ENCODE data around the gene KCNH1.
"Not testable (repeated sequence)": the region's sequence is repeated elsewhere in the genome, so short reads cannot be mapped to it uniquely, and the experiment has no call there.

KCNH1 gene

DNA sequence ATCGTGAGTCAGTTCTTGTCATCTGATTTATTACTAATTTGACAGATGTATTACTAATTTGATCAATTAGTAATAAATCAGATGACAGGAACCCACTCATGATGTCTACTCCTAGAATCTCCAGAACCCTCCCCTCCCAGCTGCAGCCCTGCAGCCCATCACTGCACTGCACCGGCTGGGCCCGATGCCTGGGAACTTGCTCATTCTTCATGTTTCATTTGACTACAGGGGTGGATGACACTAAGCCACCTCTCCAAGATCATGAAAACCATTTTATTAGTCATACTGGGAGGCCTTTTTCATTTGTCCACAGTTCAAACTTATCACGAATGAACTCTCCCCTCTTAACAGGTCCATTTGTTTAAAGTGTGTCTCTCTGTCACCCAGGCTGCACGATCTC lies 41.0 kb downstream of the KCNH1 start:
- ATAC-seq: no peak

DNA sequence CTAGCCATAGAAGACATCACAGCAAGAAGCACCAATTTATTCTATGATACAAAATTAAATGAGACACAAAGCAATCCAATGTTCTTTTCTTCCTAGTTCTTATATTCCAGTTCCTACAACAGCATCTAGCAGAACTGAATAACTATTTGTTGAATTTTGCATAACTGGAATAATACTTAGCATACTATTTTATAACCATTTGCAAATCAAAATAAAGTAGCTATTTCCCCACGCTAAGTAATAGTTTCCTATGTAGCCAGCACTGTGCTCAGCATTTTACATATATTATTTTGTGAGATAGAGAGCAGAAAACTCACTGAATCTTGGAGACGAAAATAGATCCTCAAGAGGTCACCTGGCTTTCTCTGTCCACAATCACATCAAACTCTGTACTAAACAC lies 42.1 kb downstream of the KCNH1 start:
- no peak for ATAC-seq

DNA sequence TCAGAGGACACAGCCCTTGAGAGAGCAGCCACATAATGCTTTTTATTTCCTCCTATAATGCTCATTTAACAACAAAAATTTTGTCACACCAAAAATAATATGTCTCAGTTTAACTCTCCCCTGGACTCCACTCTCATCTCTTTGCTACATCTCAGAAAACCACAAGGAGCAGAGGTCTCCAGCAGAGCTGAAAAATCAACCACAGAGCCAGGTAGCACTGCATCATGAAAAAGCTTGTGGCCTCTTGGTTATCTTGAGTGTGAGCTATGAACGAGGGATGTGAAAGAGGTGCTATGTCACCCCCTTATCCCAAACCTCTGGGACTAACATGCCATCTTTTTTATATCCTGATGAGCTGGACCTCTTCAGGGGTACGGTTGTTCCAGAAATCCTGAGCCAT lies 44.4 kb downstream of the KCNH1 start:
- no peak for ATAC-seq

DNA sequence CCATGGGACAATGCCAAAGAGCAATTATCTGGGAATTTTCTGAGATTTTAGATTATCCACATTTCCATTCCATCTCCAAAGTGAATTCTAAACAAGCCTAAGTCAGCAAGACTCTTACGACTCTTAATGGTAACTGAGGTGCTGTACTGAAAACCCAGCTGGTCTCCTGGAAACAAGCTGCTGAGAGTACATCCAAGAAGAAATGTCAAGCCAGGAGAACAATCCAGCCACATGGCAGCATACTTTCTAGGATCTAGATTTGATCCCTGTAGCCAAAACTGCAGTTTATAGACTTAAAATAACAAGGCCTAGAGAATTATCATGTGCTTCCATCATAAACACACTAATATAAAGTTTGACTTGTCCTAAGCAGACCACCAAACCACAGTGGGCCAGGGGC lies 45.8 kb downstream of the KCNH1 start:
- ATAC-seq: no peak

DNA sequence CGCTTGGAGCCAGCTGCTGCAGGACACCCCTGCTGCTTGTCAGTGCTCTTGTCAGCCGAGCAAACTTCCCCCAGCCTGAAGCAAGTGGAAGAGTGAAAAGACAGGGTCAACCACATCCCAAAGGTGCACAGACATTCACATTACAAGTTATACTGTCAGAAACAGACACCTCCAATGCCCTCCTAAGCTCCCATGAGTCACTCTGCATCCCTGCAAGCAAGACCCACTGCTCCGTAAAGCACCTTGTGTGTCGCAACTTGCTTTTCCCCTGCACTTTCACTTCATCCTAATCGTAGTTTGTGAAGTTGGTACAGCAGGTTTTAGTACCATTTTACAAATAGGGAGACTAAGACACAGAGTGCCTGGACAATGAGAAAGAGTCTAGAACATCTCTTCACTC lies 51.1 kb downstream of the KCNH1 start:
- no peak for ATAC-seq

DNA sequence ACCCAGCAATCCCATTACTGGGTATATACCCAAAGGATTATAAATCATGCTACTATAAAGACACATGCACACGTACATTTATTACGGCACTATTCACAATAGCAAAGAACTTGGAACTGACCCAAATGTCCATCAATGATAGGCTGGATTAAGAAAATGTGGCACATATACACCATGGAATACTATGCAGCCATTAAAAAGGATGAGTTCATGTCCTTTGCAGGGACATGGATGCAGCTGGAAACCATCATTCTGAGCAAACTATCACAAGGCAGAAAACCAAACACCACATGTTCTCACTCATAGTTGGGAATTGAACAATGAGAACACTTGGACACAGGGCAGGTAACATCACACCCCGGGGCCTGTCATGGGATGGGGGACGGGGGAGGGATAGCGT lies 52.5 kb downstream of the KCNH1 start:
- ATAC-seq: not testable (repeated sequence)

DNA sequence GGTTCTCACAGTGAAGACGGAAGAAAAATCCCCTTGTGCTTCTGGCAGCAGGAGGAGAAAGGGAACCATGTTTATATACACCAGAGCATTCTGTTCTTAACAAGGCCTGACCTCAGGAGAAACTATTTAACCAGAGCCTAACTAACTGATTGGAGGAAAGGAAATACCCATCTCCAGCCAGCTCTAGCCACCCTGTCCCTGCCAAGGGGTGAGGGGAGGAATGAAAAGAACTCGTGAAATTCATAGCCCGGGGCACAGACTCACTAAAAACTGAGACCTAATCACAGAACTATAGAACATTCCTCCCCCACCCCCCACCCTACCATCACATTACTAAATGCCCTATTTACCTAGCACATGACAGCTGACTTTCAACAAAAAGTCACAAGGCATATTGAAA lies 65.0 kb downstream of the KCNH1 start:
- ATAC-seq: no peak

DNA sequence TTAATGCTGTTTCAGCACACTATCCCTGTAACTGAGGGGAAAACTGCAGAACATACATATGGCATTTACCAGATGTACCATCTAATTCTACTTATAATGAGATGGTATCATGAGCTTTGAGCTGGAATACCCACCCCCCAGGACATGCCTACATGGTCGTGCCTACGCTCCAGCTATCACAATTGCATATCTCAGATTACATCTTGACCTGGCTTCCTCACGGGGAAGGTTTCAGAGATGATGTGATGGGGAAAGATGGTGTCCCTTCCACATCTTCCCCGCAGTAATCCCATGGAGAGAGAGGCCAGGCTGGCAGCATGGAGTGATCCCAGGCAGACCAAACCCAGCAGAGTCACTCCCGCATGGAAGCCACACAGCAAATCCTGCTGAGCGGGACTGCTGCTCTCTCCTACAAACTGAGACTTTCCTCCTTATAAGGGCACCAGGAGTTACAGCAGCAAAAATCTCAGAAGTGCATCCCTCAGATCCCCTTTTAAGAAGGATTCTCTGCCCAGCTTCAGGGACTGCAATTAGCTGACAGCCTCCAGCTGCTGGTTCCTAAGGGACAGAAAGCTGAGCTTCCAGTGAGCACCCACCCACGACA lies 67.1 kb downstream of the KCNH1 start:
- ATAC-seq: no peak

DNA sequence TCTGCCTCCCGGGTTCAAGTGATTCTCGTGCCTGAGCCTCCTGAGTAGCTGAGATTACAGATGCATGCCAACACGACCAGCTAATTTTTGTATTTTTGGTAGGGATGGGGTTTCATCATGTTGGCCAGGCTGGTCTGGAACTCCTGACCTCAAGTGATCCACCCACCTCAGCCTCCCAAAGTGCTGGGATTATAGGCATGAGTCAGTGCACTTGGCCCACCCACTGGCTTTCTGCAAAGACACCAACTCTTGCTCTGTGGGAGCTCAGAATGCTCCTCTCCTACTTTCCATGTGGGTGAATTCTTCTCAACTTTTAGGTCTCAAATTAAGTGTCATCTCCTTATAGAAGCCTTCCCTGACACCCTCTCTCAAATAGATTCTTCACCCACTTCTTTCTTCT lies 92.1 kb downstream of the KCNH1 start:
- not testable (repeated sequence) for ATAC-seq

DNA sequence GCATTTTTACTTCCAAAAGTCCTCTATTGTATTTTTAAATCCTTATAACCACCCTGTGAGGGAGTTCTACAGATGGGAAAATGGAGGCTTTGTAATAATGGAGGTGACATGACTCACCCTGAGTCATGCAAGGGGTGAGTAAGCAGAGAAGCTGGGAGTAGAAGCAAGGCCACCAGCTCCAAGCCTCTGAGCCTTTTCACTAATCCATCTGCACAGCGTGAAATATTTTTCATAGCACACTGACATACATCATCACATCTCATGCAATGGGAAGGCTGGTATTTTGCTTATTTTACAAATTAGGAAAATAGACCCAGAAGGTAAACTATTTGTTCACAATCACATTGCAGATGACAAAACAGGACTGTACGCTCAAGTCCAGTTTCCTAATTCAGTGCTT lies 96.9 kb downstream of the KCNH1 start:
- ATAC-seq: peak; percentile 44 to 49

DNA sequence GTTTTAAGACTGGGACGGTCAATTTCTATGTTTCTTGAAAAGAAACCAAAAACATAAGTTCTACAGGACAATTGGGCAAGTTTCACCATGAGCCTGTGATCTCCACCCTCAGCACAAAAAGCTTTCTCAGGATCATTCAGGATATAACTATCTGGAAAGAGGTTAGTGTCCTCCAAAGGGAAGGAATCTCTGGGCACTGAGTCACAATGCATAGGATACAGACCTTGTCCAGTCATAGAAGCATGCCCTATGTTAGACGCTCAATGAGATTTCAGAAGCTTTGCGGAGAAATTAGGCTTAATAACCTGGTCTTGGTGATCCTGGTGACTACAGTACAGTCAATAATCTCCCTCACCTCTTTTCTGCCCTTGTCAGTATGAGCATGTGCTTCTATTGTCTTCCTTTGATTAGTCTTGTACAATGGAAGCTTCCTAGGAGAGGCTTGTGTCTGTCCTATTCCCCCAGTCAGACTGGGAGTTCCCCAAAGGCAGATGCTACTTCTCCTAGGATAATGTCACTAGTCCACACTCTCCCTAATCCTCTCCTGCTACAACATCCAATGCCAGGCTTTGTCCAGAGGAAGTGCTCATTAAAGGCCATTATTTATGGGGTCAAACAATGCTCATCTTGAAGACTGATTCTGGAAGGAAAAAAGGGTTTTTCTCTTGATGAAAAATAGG lies 97.4 kb downstream of the KCNH1 start:
- no peak for ATAC-seq

DNA sequence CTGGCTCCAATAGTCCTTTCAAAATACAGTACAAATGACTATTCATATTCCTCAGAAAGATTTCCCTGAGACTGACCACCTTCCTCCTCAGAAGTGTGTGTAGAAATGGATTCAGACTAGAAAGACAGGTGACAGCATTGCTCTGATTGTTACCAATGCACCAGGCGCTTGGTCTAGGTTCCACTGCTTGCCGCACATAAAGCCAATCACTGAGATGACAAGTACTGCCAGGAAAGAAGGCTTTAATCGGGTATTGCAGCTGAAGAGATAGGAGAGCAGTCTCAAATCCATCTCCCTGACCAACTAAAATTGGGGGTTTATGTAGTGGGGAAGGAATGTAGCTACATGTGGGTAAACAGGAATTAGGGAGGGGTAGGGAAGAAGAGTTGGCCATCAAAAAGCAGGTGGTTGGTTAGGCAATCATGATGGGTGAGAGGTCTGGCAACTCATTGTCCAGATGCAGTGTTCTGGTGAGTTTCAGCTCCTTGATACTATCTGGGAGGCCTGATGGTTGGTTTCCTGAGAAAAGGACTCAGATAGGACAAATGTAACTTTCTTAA lies 98.0 kb downstream of the KCNH1 start:
- ATAC-seq: no peak

DNA sequence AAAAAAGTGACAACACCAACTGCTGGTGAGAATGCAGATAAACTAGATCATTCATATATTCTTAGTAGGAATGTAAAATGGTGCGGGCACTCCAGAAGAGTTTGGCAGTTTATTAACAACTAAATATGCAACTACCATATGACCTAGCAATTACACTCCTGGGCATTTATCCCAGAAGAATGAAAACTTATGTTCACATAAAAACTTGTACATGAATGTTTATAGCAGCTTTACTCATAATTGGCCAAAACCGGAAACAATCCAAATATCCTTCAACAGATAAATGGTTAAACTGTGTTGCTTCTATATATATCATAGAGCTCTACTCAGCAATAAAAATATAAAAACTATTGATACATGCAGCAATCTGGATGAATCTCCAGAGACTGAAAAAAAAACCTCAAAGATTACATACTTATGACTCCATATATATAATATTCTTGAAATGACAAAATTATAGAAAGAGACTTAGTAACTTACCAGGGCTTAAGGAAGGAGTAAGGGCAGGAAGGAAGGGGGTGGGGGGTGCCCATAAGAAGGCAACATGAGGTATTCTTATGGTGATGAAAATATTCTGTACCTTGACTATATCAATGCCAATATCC lies 99.9 kb downstream of the KCNH1 start:
- no peak for ATAC-seq

DNA sequence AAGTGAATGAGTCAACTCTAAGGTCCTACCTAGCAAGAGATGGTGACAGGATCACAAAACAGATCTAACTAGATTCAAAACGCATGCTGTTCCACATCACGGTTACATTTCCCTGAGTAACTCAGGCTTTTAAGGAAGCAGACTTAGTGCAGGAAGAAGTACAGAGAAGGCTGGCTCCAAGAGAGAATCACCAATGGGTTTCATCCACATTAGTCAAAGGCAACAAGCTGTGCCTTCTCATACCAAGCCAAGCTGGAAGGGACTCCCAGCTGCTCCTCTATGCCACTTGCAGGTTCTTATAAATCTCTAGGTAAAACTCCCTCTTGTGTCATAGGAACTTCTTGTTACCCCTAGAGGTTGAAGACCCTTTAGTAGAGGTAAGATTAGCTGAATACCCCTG lies 109.0 kb downstream of the KCNH1 start:
- no peak for ATAC-seq

DNA sequence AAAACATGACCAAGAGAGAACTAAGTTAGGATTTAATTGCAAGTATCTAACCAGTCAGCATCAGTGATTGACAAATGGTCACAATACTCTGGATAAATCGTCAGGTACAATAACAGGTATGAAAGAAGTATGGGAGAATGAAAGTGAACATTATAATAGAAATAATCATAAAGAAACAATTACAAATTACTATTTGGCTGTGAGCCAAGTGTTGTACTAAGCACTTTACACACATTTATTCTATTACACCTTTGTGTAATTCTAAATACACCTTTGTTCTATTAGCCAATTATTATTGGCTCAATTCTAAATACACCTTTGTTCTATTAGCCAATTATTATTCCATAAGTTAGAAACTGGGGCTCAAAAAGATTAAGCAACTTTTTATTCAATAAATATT lies 114.7 kb downstream of the KCNH1 start:
- no peak for ATAC-seq

DNA sequence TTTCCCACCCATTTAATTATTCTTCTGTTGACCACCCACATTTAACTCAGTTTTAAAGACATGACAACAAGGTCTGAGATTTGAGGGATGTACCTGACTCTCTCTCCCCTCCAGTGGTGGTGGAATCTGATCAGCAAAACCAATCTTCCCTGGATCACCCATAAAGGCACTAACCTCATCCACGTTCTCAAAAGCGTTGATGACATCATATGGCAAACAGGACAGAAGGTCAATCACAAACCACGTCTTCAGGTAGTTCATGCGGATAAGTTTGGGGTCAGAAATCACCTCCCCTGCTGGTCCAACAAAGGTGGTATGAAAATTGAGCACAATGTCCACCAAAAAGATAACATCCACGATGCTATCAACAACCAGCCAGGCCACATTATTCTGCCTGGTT lies 115.3 kb downstream of the KCNH1 start:
- ATAC-seq: no peak

DNA sequence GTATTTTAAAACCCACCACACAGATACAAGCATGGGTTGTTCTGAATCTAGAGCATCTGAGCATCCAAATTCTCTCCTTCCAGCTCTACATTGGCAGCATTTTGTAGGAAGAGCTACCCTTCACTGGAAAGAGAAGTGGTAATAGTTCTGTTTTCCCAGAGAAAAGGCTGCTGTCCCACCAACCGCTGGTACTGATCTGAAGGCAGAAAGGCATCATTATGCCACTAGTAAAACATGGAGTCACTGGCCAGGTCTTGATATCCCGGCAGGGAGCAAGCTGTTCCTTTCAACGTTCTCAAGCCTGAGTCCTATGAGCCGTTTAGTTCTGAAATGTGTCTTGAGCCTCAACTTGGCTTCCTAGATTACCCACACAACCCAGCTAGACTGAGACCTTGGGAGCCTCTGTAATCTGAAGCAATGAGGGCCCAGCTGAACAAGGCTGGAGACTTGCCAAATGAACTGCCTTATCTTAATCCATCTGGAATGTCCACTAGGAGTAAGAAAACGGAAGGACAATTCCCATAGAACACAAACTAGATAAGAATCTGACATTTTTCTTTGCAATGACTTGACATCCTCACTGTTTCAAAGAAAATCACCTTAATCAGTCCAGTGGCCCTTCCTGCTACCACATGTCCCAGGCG lies 116.8 kb downstream of the KCNH1 start:
- no peak for ATAC-seq

DNA sequence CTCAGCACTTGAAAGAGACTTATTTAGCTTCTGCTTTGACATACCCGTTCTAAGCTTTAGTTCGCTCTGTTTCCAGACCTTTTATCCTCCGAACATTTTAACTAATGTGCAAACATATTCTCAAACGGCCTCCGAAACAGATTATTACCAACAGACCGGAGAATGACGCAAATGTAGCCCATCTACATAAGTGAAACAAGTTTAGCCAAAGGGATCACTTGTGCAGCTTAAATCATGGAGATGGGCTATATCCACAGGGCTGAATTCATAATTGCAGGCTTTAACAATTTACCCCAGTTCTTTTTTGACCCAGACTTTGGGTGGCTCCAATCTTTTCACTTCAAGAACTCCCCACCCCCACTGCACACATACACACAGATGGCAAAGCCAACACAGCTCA lies 119.7 kb downstream of the KCNH1 start:
- no peak for ATAC-seq

DNA sequence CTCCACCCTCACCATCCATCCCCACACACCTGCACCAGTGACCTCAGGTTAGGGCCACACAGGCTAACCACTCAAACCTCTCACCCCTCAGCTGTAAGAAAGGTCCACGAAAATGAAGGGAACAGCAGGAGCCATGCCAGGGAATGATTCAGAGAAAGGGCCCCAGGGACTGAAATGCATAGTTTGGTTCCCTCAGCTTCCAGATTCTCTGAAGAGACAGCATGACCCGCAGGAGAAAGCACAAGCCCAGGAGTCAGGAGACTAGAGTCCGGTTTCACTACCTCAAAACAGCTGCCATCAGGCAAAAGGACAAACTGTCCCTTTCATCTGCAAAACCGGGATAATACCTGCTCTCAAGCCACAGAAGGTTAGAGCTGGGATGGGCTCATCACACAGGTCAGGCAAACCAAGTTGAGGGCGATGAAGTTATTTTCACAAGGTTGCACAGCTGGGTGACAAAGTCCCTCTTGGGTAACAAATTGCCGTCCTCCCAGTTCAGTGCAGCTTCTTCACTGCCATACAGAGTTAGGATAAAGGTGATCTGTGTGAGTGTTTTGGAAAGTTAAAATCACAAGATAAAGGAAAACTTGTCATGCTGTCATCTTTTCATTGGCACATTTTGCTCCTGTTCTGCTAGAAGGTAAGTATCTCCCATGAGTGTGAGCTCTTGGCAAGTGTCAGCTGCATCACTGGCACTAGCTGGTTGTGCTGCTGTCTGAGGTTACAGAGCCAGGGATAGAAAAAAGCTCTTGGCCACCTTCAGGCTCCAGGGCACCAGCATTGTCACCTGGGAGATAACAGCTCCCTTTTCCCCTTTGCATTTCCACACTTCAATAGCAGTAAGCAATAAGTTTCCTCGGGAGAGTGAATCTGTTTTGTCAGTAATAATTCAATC lies 120.4 kb downstream of the KCNH1 start:
- no peak for ATAC-seq

DNA sequence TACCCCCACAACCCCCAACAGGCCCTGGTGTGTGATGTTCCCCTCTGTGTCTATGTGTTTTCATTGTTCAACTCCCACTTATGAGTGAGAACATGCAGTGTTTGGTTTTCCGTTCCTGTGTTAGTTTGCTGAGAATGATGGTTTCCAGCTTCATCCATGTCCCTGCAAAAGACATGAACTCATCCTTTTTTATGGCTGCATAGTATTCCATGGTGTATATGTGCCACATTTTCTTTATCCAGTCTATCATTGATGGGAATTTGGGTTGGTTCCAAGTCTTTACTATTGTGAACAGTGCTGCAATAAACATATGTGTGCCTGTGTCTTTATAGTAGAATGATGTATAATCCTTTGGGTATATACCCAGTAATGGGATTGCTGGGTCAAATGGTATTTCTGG lies 122.8 kb downstream of the KCNH1 start:
- ATAC-seq: not testable (repeated sequence)

DNA sequence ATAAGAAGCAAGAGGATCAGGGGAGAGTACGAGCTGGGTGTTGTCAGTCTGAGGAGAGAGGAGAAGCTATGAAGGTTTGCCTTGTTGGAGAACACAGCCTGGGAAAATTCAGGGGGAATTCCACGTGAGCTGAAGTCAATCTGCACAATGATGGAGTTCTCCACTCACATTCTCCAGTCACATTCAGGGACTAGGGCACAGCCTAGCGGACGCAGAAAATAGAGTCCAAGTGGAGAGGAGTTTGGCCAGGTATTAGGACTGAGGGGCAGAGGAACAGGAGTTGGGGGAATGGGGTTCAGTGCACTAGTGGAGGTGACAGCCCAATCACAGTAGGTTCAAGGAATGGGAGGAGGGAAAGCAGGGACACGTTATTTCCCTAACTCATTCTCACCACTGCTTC lies 124.0 kb downstream of the KCNH1 start:
- ATAC-seq: no peak

DNA sequence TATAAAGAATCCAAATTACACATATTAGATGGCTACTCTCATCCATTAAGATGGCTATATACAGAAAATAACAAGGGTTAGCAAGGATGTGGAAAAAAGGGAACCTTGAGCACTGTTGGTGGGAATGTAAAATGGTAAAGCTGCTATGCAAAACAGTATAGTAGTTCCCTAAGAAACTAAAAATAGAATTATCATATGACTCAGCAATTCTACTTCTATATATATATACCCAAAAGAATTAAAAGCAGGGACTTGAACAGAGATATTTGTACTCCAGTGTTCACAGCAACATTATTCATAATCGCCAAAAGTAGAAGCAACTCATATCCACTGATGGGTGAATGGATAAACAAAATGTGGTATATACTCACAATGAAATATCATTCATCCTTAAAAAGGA lies 126.1 kb downstream of the KCNH1 start:
- no peak for ATAC-seq

DNA sequence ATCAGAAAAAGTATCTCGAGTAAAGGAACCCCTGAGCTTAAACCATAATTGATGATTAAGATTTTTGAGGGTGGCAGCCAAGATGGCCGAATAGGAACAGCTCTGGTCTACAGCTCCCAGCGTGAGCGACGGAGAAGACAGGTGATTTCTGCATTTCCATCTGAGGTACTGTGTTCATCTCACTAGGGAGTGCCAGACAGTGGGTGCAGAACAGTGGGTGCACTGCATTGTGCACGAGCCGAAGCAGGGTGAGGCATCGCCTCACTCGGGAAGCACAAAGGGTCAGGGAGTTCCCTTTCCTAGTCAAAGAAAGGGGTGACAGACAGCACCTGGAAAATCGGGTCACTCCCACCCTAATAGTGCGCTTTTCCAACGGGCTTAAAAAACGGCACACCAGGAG lies 138.0 kb downstream of the KCNH1 start:
- not testable (repeated sequence) for ATAC-seq
